ENCODE results near the gene FSTL4.

DNA sequence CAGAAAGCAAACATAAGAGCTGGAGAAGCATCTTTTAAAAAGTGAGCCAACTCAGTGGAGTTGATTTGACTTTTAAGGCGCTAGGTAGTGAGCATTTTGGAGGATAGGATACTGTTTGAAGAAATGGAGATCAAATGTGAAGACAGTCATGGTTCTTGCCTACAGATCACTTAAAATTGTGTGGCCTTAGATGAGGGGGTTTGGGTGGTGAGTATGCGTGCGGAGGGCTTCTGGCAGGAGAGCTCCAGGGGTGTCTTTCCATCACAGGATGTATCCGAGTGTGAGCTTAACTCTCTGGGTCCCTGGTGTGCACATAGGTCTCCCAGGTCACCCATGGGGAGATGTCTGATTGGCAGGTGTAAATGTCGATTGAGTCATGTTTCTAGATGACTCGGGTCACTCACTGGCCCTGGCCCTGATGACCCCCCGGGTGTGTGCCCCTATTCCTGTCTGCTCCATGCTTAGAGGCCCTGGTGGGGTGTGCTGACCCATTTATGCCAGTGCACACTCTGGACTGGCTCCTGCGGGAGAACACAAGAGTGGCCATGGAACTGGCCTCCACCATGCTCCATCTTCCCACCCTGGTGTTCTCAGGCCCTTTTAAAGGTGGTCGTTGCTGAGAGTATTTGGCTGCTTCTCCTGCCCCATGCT, 274.4 kb downstream of the FSTL4 start:
- TF ChIP-seq, protein P1, sequence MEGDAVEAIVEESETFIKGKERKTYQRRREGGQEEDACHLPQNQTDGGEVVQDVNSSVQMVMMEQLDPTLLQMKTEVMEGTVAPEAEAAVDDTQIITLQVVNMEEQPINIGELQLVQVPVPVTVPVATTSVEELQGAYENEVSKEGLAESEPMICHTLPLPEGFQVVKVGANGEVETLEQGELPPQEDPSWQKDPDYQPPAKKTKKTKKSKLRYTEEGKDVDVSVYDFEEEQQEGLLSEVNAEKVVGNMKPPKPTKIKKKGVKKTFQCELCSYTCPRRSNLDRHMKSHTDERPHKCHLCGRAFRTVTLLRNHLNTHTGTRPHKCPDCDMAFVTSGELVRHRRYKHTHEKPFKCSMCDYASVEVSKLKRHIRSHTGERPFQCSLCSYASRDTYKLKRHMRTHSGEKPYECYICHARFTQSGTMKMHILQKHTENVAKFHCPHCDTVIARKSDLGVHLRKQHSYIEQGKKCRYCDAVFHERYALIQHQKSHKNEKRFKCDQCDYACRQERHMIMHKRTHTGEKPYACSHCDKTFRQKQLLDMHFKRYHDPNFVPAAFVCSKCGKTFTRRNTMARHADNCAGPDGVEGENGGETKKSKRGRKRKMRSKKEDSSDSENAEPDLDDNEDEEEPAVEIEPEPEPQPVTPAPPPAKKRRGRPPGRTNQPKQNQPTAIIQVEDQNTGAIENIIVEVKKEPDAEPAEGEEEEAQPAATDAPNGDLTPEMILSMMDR (IDR thresholded peaks at IDR 0.05), result no peak
- no peak for TF ChIP-seq EP300 (IDR thresholded peaks at IDR 0.05)

All from upper lobe of left lung (tissue), 4 donors.